ENCODE measurements around the gene NDUFA5. TPM values are rescaled to one million over a fixed set of nuclear protein-coding genes. Genes with fewer than 3 reads are reported as not detected.

Gene NDUFA5
- total RNA-seq, 1 donor from 2014 or later = 81.5 TPM

DNA sequence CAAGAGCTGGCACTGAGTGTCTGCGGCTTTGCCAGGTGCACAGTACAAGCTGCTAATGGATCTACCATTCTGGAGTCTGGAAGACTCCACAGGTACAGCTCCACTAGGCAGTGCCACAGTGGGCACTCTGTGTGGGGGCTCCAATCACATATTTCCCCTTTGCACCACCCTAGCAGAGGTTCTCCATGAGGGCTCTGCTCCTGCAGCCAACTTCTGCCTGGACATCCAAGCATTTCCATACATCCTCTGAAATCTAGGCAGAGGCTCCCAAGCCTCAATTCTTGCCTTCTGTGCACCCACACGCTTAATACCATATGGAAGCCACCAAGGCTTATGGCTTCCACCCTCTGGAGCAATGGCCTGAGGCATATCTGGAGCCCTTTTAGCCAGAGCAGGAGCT lies 52.4 kb downstream of the NDUFA5 start:
- DNase-seq (ENCODE audit: low spot score) = no peak

GRCh38 chr7:123502201-123502600 lies 55.4 kb downstream of the NDUFA5 start:
- no peak for DNase-seq (ENCODE audit: low spot score)

DNA sequence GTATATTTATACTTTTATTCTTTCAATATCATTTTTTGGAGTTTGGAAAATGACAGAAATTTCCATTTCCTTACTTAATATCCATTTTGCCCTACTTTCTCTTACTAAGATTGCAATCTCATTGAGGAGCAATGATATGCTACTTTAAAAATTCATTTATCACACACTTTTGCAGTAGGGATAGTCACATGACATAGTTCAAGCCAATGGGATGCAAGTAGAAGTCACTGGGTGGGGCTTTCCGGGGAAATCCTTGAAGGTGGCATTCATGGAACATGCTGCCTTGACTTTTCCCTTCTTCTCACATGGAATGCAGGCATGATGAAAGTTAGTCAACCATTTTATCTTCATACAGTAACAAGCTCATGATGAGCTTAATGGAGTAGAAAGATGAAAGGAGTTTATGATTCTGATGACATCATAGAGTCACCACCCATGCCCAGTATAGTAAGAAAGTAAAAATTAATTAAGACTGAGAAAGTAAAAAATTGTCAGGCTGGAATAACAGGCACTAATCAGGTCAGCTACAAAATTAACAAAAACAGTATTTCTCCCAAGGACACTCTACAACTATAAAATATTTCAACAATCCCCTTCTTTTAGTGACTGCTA lies 56.6 kb downstream of the NDUFA5 start:
- no peak for DNase-seq (ENCODE audit: low spot score)

DNA sequence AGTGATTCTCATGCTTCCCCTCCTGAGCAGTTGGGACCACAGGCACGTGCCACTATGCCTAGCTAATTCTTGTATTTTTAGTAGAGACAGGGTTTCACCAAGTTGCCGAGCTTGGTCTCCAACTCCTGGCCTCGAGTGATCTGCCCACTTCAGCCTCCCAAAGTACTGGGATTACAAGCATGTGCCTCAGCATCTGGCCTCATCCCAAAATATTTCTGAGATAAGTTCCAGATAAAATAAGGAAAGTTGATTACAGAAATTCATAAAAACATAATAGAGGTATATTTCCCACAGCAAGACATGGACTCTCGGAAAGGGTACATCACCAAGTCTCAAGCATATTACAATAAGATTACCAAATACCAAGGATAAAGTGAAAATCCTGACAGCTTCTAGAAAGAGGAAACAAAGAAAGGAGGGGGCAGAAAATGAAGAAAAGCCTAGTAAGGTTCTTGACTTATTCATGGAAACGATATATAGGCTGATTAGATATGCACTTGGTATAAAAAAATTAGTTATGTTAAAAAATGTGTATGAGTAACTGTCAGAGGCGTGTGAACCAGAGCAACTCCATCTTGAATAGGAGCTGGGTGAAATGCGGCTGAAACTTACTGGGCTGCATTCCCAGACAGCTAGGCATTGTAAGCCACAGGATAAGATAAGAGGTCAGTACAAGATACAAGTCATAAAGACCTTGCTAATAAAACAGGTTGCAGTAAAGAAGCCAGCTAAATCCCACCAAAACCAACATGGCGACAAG lies 58.2 kb downstream of the NDUFA5 start:
- DNase-seq (ENCODE audit: low spot score) = no peak

DNA sequence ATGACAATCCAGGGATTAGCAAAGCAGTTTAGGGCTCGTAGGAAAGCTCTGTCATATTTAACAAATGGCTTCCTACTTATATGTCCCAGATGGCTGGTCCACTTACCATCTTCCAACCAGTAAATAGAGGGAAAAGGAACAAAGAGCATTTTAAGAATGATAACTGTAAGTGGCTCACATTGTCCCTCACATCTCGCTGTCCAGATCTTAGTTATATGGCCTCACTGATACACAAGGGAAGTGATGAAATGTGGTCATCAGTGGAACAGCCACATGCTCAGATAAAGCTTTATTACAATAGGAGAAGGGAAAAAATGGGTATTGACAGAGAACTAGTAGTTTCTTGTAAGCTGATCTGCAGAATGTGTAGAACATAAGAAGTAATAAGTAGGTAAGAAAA lies 59.0 kb downstream of the NDUFA5 start:
- no peak for DNase-seq (ENCODE audit: low spot score)

- no peak for DNase-seq (ENCODE audit: low spot score)
Measured at GRCh38 chr7:123498031-123498430, 59.6 kb downstream of the NDUFA5 start.

DNA sequence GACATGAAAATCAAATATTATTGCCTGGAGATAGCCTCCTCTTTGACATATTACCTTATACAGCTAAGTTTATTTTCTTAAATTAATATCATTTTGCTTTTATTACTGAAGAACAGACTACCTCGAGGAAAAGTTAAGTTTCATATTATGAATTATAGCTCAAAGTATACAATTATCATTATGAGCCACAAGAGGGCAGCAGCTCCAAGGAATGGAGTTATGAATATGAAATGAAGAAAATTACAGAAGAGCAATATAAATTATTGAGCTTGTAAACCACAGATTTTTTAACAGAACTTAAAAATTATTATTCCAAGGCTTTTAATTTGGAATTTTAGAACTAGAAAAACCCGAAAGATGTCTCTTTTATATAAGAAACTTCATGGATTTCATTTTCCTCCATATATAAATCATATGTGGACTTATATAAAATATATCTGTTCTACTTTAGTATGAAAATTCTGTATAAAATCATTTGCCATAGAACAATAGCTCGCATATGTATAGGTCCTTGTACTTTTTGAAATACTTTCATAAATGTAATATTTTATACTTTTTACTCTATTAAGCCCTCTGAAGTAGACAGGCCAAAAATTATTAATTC lies 63.3 kb downstream of the NDUFA5 start:
- DNase-seq (ENCODE audit: low spot score) = no peak

DNA sequence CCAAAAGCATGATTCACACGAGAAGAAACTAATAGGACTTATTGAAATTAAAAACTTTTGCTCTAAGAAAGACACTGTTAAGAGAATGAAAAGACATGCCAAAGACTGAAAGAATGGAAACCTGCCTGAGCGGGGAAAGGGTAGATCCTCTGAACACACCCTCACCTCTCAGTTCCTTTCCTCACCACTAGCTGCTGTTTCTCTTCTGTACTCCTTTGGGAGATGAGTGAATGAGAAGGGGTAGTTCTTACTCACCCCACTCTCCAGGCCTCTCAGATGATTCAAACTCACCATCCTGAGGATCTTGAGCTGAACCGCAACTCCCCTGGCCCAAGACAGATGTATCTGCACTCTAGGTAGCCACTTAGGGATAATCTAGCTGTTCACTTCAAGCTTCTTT lies 65.1 kb downstream of the NDUFA5 start:
- DNase-seq (ENCODE audit: low spot score) = no peak

Other genes with a start within 250 kb of the NDUFA5 start
- 1.6 TPM for gene IQUB, start 23.2 kb downstream of the NDUFA5 start, total RNA-seq
- gene ASB15, start 44.0 kb upstream of the NDUFA5 start, total RNA-seq = not detected
- gene LMOD2, start 98.0 kb upstream of the NDUFA5 start, total RNA-seq = 0.47 TPM
- gene WASL, start 191.2 kb upstream of the NDUFA5 start, total RNA-seq = 59.4 TPM